GM23338 (cell line): Measurements from ENCODE around the gene SEC14L1. TPM values are rescaled to one million over a fixed set of nuclear protein-coding genes. Genes with fewer than 3 reads are reported as not detected.

ENCODE experiments used
- ATAC-seq: fragments of 200-7000 bp; cut with Tn5 transposase; 3 replicates; pipeline ENCODE4 v1.9.1; 2020
- DNase-seq: peaks from one replicate; pipeline ENCODE4 v3.0.0-alpha.2; 2015; ENCODE audit warnings: low spot score
- H2AFZ ChIP-seq: fragments of 200-600 bp; sonication (generic); 2 replicates; pipeline ENCODE4 v1.8.0; 2016; ENCODE audit warnings: antibody characterized with exemption, mild to moderate bottlenecking, moderate library complexity
- H3F3A ChIP-seq: fragments of 200-600 bp; sonication (generic); replicated peaks from 2 replicates; pipeline ENCODE4 v1.8.0; 2017; ENCODE audit warnings: antibody characterized with exemption, mixed run types, low read depth
- H3K27ac ChIP-seq: fragments of 200-600 bp; sonication (generic); 2 replicates; pipeline ENCODE4 v1.6.1; 2016; ENCODE audit warnings: low read depth
- H3K27me3 ChIP-seq: fragments of 200-600 bp; sonication (generic); 2 replicates; pipeline ENCODE4 v1.8.0; 2016; ENCODE audit warnings: mild to moderate bottlenecking, mixed run types, moderate library complexity; ENCODE audit not compliant: insufficient read depth
- H3K36me3 ChIP-seq: fragments of 200-600 bp; sonication (generic); 2 replicates; pipeline ENCODE4 v1.8.0; 2016; ENCODE audit warnings: mild to moderate bottlenecking; ENCODE audit not compliant: insufficient read depth
- H3K4me1 ChIP-seq: fragments of 200-600 bp; sonication (generic); 2 replicates; pipeline ENCODE4 v1.8.0; 2016; ENCODE audit warnings: mild to moderate bottlenecking, moderate library complexity; ENCODE audit not compliant: insufficient read depth
- H3K4me2 ChIP-seq: fragments of 200-600 bp; sonication (generic); 2 replicates; pipeline ENCODE4 v1.7.1; 2017; ENCODE audit warnings: mixed run types
- H3K4me3 ChIP-seq: fragments of 200-600 bp; sonication (generic); 2 replicates; pipeline ENCODE4 v1.6.1; 2016; ENCODE audit warnings: mixed run types
- H3K79me2 ChIP-seq: fragments of 200-600 bp; sonication (generic); replicated peaks from 2 replicates; pipeline ENCODE4 v1.8.0; 2017; ENCODE audit warnings: mild to moderate bottlenecking; ENCODE audit not compliant: insufficient read depth
- H3K9me2 ChIP-seq: fragments of 200-600 bp; sonication (generic); 2 replicates; pipeline ENCODE4 v1.8.0; 2017; ENCODE audit not compliant: insufficient read depth
- H4K20me1 ChIP-seq: fragments of 200-600 bp; sonication (generic); replicated peaks from 2 replicates; pipeline ENCODE4 v1.8.0; 2017; ENCODE audit warnings: mild to moderate bottlenecking; ENCODE audit not compliant: insufficient read depth
- H3K27ac Mint-ChIP-seq: 2 replicates; pipeline ENCODE4 v1.8.0; 2020; ENCODE audit warnings: inconsistent platforms, mild to moderate bottlenecking, moderate library complexity, mixed read lengths
- H3K27me3 Mint-ChIP-seq: 3 replicates; pipeline ENCODE4 v1.8.0; 2022; ENCODE audit warnings: low read depth, mild to moderate bottlenecking, moderate library complexity, mixed read lengths, inconsistent platforms; ENCODE audit not compliant: insufficient read depth, poor library complexity
- H3K36me3 Mint-ChIP-seq: 3 replicates; pipeline ENCODE4 v1.8.0; 2021; ENCODE audit warnings: low read depth, mild to moderate bottlenecking, inconsistent platforms, moderate library complexity, mixed read lengths
- H3K4me1 Mint-ChIP-seq: 3 replicates; pipeline ENCODE4 v1.8.0; 2020; ENCODE audit warnings: mild to moderate bottlenecking, inconsistent platforms, mixed read lengths
- H3K4me3 Mint-ChIP-seq: 3 replicates; pipeline ENCODE4 v1.8.0; 2021; ENCODE audit warnings: moderate library complexity, mild to moderate bottlenecking, inconsistent platforms, mixed read lengths
- H3K9me3 Mint-ChIP-seq: 3 replicates; pipeline ENCODE4 v1.8.0; 2020; ENCODE audit warnings: moderate library complexity, mild to moderate bottlenecking, inconsistent platforms, mixed read lengths
- CREB1 ChIP-seq: fragments of 250-450 bp; sonication (Bioruptor Pico); IDR thresholded peaks from 2 replicates; pipeline ENCODE4 v1.5.0; 2020; ENCODE audit warnings: low read depth, mild to moderate bottlenecking, moderate library complexity
- EZH2 ChIP-seq: fragments of 200-600 bp; sonication (generic); IDR thresholded peaks from one replicate; pipeline ENCODE4 v1.8.0; 2017; ENCODE audit warnings: antibody characterized with exemption, mild to moderate bottlenecking, low read depth; ENCODE audit not compliant: unreplicated experiment
- EZH2phosphoT487 ChIP-seq: fragments of 200-600 bp; sonication (generic); IDR thresholded peaks from one replicate; pipeline ENCODE4 v1.8.1; 2018; ENCODE audit warnings: antibody characterized with exemption; ENCODE audit not compliant: unreplicated experiment
- JUNB ChIP-seq: IDR thresholded peaks from one replicate; pipeline ENCODE4 v1.6.1; 2016; ENCODE audit warnings: antibody characterized with exemption; ENCODE audit not compliant: unreplicated experiment
- NANOG ChIP-seq: IDR thresholded peaks from 2 replicates; pipeline ENCODE4 v1.6.1; 2016; ENCODE audit warnings: antibody characterized with exemption, borderline replicate concordance
- POLR2AphosphoS5 ChIP-seq: IDR thresholded peaks from 2 replicates; pipeline ENCODE4 v1.6.1; 2016; ENCODE audit warnings: antibody characterized with exemption, low read depth
- STAT1 ChIP-seq: IDR thresholded peaks from one replicate; pipeline ENCODE4 v1.6.1; 2016; ENCODE audit warnings: antibody characterized with exemption; ENCODE audit not compliant: unreplicated experiment
- ZNF114 ChIP-seq: fragments of 250-450 bp; sonication (Bioruptor Pico); IDR thresholded peaks from 2 replicates; pipeline ENCODE4 v1.5.0; 2020; ENCODE audit warnings: mild to moderate bottlenecking, moderate library complexity
- ZNF331 ChIP-seq: fragments of 250-450 bp; sonication (Bioruptor Pico); IDR thresholded peaks from 2 replicates; pipeline ENCODE4 v1.5.0; 2020; ENCODE audit warnings: low read depth, mild to moderate bottlenecking, moderate library complexity
- polyA plus RNA-seq: library from polyadenylated mRNA; unstranded; fragments of >200 nt; fragmentation: Nextera tagmentation; extraction: Ambion mirVana; gene quantifications from 2 replicates; pipeline ENCODE4 v1.2.1, GENCODE V29; 2016
- total RNA-seq: library from RNA; depleted of rRNA; stranded (reverse); fragments of >200 nt; shearing (Covaris generic); gene quantifications from 2 replicates; pipeline ENCODE4 v1.2.3, GENCODE V29; 2014
- TF ChIP-seq, protein P1 (sequence below): IDR thresholded peaks from one replicate; pipeline ENCODE4 v1.6.1; 2018; ENCODE audit warnings: antibody characterized with exemption; ENCODE audit not compliant: unreplicated experiment
- TF ChIP-seq, protein P2 (sequence below): IDR thresholded peaks from 2 replicates; pipeline ENCODE4 v1.6.1; 2016; ENCODE audit warnings: antibody characterized with exemption
- TF ChIP-seq, protein P3 (sequence below): fragments of 250-450 bp; sonication (Bioruptor Pico); IDR thresholded peaks from 2 replicates; pipeline ENCODE4 v1.5.0; 2020; ENCODE audit warnings: mild to moderate bottlenecking, moderate library complexity
- TF ChIP-seq, protein P4 (sequence below), 2 experiments: fragments of 200-600 bp in 1 of 2; sonication (generic) in 1 of 2; conservative IDR thresholded peaks; 2 replicates each; pipeline versions ENCODE4 v1.5.1 to v1.6.1; 2016 to 2017; ENCODE audit warnings: antibody characterized with exemption in 2 of 2, low read depth in 2 of 2, mild to moderate bottlenecking in 2 of 2, moderate library complexity in 1 of 2

SEC14L1 gene
- total and polyA plus RNA-seq, 2 experiments from 2014 or later = 26.8 to 54.8 TPM

DNA sequence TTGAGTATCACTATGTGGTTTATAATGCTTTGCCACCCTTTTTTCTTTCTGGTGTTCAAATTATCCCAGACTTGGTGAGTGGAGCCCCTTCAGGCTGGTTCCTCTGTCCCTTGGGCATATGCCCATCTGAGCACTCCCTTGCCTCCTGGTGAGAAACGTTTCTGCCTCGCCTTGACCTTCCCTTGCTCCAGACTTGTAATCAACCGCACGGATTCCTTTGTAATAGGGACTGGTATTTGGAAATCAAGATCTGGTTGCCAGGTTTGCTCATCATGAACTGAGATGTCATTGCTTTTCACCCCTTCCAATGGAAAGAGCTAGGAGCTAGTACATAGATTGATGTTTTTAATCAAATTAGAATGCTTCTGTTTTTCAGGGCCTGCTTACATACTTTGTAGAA lies 43.7 kb downstream of the SEC14L1 start:
- Histone ChIP-seq H3K36me3 (no peaks in the 10 kb centered on the region), H3K4me3 (no peak overlapping the region), H3K4me2 (no peak overlapping the region), H2AFZ (no peak overlapping the region), H3F3A (no peaks in the 10 kb centered on the region), H3K27ac (no peak overlapping the region), H3K4me1 (peaks cover 4% of the 10 kb centered on the region; the same call in 1 of the 2 replicates), H3K79me2 (peaks cover 84% of the 10 kb centered on the region), H4K20me1 (peaks cover 17% of the 10 kb centered on the region), H3K9me2 (no peaks in the 10 kb centered on the region), H3K27me3 (no peaks in the 10 kb centered on the region)
- H3K27me3 Mint-ChIP-seq = no peaks in the 10 kb centered on the region
- no peaks in the 10 kb centered on the region for H3K9me3 Mint-ChIP-seq
- TF ChIP-seq NANOG = no peak
- TF ChIP-seq, protein P1, sequence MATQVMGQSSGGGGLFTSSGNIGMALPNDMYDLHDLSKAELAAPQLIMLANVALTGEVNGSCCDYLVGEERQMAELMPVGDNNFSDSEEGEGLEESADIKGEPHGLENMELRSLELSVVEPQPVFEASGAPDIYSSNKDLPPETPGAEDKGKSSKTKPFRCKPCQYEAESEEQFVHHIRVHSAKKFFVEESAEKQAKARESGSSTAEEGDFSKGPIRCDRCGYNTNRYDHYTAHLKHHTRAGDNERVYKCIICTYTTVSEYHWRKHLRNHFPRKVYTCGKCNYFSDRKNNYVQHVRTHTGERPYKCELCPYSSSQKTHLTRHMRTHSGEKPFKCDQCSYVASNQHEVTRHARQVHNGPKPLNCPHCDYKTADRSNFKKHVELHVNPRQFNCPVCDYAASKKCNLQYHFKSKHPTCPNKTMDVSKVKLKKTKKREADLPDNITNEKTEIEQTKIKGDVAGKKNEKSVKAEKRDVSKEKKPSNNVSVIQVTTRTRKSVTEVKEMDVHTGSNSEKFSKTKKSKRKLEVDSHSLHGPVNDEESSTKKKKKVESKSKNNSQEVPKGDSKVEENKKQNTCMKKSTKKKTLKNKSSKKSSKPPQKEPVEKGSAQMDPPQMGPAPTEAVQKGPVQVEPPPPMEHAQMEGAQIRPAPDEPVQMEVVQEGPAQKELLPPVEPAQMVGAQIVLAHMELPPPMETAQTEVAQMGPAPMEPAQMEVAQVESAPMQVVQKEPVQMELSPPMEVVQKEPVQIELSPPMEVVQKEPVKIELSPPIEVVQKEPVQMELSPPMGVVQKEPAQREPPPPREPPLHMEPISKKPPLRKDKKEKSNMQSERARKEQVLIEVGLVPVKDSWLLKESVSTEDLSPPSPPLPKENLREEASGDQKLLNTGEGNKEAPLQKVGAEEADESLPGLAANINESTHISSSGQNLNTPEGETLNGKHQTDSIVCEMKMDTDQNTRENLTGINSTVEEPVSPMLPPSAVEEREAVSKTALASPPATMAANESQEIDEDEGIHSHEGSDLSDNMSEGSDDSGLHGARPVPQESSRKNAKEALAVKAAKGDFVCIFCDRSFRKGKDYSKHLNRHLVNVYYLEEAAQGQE = no peak
- TF ChIP-seq STAT1 = no peak
- TF ChIP-seq ZNF331 = no peak
- TF ChIP-seq CREB1 (CRISPR knock-in tag) = no peak
- TF ChIP-seq, protein P2, sequence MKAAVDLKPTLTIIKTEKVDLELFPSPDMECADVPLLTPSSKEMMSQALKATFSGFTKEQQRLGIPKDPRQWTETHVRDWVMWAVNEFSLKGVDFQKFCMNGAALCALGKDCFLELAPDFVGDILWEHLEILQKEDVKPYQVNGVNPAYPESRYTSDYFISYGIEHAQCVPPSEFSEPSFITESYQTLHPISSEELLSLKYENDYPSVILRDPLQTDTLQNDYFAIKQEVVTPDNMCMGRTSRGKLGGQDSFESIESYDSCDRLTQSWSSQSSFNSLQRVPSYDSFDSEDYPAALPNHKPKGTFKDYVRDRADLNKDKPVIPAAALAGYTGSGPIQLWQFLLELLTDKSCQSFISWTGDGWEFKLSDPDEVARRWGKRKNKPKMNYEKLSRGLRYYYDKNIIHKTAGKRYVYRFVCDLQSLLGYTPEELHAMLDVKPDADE = no peak
- TF ChIP-seq, protein P3, sequence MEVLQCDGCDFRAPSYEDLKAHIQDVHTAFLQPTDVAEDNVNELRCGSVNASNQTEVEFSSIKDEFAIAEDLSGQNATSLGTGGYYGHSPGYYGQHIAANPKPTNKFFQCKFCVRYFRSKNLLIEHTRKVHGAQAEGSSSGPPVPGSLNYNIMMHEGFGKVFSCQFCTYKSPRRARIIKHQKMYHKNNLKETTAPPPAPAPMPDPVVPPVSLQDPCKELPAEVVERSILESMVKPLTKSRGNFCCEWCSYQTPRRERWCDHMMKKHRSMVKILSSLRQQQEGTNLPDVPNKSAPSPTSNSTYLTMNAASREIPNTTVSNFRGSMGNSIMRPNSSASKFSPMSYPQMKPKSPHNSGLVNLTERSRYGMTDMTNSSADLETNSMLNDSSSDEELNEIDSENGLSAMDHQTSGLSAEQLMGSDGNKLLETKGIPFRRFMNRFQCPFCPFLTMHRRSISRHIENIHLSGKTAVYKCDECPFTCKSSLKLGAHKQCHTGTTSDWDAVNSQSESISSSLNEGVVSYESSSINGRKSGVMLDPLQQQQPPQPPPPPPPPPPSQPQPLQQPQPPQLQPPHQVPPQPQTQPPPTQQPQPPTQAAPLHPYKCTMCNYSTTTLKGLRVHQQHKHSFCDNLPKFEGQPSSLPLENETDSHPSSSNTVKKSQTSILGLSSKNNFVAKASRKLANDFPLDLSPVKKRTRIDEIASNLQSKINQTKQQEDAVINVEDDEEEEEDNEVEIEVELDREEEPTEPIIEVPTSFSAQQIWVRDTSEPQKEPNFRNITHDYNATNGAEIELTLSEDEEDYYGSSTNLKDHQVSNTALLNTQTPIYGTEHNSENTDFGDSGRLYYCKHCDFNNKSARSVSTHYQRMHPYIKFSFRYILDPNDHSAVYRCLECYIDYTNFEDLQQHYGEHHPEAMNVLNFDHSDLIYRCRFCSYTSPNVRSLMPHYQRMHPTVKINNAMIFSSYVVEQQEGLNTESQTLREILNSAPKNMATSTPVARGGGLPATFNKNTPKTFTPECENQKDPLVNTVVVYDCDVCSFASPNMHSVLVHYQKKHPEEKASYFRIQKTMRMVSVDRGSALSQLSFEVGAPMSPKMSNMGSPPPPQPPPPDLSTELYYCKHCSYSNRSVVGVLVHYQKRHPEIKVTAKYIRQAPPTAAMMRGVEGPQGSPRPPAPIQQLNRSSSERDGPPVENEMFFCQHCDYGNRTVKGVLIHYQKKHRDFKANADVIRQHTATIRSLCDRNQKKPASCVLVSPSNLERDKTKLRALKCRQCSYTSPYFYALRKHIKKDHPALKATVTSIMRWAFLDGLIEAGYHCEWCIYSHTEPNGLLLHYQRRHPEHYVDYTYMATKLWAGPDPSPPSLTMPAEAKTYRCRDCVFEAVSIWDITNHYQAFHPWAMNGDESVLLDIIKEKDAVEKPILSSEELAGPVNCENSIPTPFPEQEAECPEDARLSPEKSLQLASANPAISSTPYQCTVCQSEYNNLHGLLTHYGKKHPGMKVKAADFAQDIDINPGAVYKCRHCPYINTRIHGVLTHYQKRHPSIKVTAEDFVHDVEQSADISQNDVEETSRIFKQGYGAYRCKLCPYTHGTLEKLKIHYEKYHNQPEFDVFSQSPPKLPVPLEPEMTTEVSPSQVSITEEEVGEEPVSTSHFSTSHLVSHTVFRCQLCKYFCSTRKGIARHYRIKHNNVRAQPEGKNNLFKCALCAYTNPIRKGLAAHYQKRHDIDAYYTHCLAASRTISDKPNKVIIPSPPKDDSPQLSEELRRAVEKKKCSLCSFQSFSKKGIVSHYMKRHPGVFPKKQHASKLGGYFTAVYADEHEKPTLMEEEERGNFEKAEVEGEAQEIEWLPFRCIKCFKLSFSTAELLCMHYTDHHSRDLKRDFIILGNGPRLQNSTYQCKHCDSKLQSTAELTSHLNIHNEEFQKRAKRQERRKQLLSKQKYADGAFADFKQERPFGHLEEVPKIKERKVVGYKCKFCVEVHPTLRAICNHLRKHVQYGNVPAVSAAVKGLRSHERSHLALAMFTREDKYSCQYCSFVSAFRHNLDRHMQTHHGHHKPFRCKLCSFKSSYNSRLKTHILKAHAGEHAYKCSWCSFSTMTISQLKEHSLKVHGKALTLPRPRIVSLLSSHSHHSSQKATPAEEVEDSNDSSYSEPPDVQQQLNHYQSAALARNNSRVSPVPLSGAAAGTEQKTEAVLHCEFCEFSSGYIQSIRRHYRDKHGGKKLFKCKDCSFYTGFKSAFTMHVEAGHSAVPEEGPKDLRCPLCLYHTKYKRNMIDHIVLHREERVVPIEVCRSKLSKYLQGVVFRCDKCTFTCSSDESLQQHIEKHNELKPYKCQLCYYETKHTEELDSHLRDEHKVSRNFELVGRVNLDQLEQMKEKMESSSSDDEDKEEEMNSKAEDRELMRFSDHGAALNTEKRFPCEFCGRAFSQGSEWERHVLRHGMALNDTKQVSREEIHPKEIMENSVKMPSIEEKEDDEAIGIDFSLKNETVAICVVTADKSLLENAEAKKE = no peak
- no peak for TF ChIP-seq EZH2phosphoT487
- no peak for TF ChIP-seq EZH2
- TF ChIP-seq POLR2AphosphoS5 = no peak
- TF ChIP-seq JUNB = no peak
- TF ChIP-seq, protein P4, sequence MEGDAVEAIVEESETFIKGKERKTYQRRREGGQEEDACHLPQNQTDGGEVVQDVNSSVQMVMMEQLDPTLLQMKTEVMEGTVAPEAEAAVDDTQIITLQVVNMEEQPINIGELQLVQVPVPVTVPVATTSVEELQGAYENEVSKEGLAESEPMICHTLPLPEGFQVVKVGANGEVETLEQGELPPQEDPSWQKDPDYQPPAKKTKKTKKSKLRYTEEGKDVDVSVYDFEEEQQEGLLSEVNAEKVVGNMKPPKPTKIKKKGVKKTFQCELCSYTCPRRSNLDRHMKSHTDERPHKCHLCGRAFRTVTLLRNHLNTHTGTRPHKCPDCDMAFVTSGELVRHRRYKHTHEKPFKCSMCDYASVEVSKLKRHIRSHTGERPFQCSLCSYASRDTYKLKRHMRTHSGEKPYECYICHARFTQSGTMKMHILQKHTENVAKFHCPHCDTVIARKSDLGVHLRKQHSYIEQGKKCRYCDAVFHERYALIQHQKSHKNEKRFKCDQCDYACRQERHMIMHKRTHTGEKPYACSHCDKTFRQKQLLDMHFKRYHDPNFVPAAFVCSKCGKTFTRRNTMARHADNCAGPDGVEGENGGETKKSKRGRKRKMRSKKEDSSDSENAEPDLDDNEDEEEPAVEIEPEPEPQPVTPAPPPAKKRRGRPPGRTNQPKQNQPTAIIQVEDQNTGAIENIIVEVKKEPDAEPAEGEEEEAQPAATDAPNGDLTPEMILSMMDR (conservative IDR thresholded peaks at IDR 0.05; ENCODE audit: low read depth in 2 of 2) = no peak
- TF ChIP-seq ZNF114 = no peak
- no peaks in the 10 kb centered on the region for H3K36me3 Mint-ChIP-seq
- DNase-seq = no peak
- no peak for ATAC-seq
- no peak overlapping the region for H3K27ac Mint-ChIP-seq
- peaks cover 9% of the 10 kb centered on the region for H3K4me1 Mint-ChIP-seq
- no peak overlapping the region for H3K4me3 Mint-ChIP-seq
